Measurements from ENCODE around the gene SARS1. TPM values are rescaled to one million over a fixed set of nuclear protein-coding genes. Genes with fewer than 3 reads are reported as not detected.

Gene SARS1
- total and polyA plus RNA-seq, 2 donors (not counting 1 experiment from before 2014, with no cell fraction given) = 237 to 437 TPM

- H3K79me2 ChIP-seq (ENCODE audit: control insufficient read depth, insufficient read depth, low read length) = no peaks in the 10 kb centered on the region
- peaks cover 6% of the 10 kb centered on the region for H3K4me1 ChIP-seq (ENCODE audit: control insufficient read depth, extremely low read depth, insufficient read depth, low read length)
- no peak overlapping the region for H3K4me3 ChIP-seq (replicated peaks in 1 of 4; ENCODE audit: control extremely low read depth in 1 of 4, insufficient read depth in 1 of 4, low read depth in 3 of 4, low read length in 4 of 4)
- DNase-seq (ENCODE audit: low read depth in 2 of 2) = no peak
- no peak overlapping the region for H3K4me2 ChIP-seq (ENCODE audit: extremely low read depth, insufficient read depth, low read length)
- no peaks in the 10 kb centered on the region for H3K36me3 ChIP-seq (ENCODE audit: control insufficient read depth, insufficient read depth, low read length)
- H3K27me3 ChIP-seq (ENCODE audit: control insufficient read depth, insufficient read depth, low read length) = no peaks in the 10 kb centered on the region
- no peak for TF ChIP-seq CTCF (conservative IDR thresholded peaks at IDR 0.05 in 1 of 2, IDR thresholded peaks at IDR 0.05 in 1 of 2; ENCODE audit: low read depth in 1 of 2, low read length in 2 of 2)
- TF ChIP-seq EZH2 (IDR thresholded peaks at IDR 0.05; ENCODE audit: low read length, missing control alignments) = no peak
- no peaks in the 10 kb centered on the region for H3K9me3 ChIP-seq (ENCODE audit: control insufficient read depth, insufficient read depth, low read depth, low read length)
- H3K9ac ChIP-seq (ENCODE audit: insufficient read depth, low read length) = no peak overlapping the region
- no peak overlapping the region for H3K27ac ChIP-seq (ENCODE audit: insufficient read depth, low read length)
- H2AFZ ChIP-seq (ENCODE audit: low read length) = no peak overlapping the region
- no peaks in the 10 kb centered on the region for H4K20me1 ChIP-seq (ENCODE audit: control insufficient read depth, extremely low read depth, insufficient read depth, low read length)
These were observed 57.1 kb downstream of the SARS1 start for GRCh38 chr1:109270623-109271317.

GRCh38 chr1:109271458-109271857 lies 57.7 kb downstream of the SARS1 start:
- TF ChIP-seq EZH2 (IDR thresholded peaks at IDR 0.05; ENCODE audit: low read length, missing control alignments) = no peak
- no peak for TF ChIP-seq CTCF (conservative IDR thresholded peaks at IDR 0.05 in 1 of 2, IDR thresholded peaks at IDR 0.05 in 1 of 2; ENCODE audit: low read depth in 1 of 2, low read length in 2 of 2)

GRCh38 chr1:109272021-109272799 lies 58.5 kb downstream of the SARS1 start:
- no peaks in the 10 kb centered on the region for H3K36me3 ChIP-seq (ENCODE audit: control insufficient read depth, insufficient read depth, low read length)
- no peak overlapping the region for H3K4me2 ChIP-seq (ENCODE audit: extremely low read depth, insufficient read depth, low read length)
- no peaks in the 10 kb centered on the region for H3K79me2 ChIP-seq (ENCODE audit: control insufficient read depth, insufficient read depth, low read length)
- H3K9me3 ChIP-seq (ENCODE audit: control insufficient read depth, insufficient read depth, low read depth, low read length) = no peaks in the 10 kb centered on the region
- no peak for DNase-seq (ENCODE audit: low read depth in 2 of 2)
- H2AFZ ChIP-seq (ENCODE audit: low read length) = no peak overlapping the region
- H3K9ac ChIP-seq (ENCODE audit: insufficient read depth, low read length) = no peak overlapping the region
- TF ChIP-seq EZH2 (IDR thresholded peaks at IDR 0.05; ENCODE audit: low read length, missing control alignments) (no peak), CTCF (conservative IDR thresholded peaks at IDR 0.05 in 1 of 2, IDR thresholded peaks at IDR 0.05 in 1 of 2; ENCODE audit: low read depth in 1 of 2, low read length in 2 of 2) (no peak)
- H3K27ac ChIP-seq (ENCODE audit: insufficient read depth, low read length) = no peak overlapping the region
- H3K4me1 ChIP-seq (ENCODE audit: control insufficient read depth, extremely low read depth, insufficient read depth, low read length) = peaks cover 8% of the 10 kb centered on the region
- H3K4me3 ChIP-seq (replicated peaks in 1 of 4; ENCODE audit: control extremely low read depth in 1 of 4, insufficient read depth in 1 of 4, low read depth in 3 of 4, low read length in 4 of 4) = no peak overlapping the region
- no peaks in the 10 kb centered on the region for H4K20me1 ChIP-seq (ENCODE audit: control insufficient read depth, extremely low read depth, insufficient read depth, low read length)
- H3K27me3 ChIP-seq (ENCODE audit: control insufficient read depth, insufficient read depth, low read length) = no peaks in the 10 kb centered on the region

More at GRCh38 chr1:109271458-109271857, 57.7 kb downstream of the SARS1 start:
- H3K79me2 ChIP-seq (ENCODE audit: control insufficient read depth, insufficient read depth, low read length) = no peaks in the 10 kb centered on the region
- no peak overlapping the region for H3K4me2 ChIP-seq (ENCODE audit: extremely low read depth, insufficient read depth, low read length)
- H4K20me1 ChIP-seq (ENCODE audit: control insufficient read depth, extremely low read depth, insufficient read depth, low read length) = no peaks in the 10 kb centered on the region
- H3K9ac ChIP-seq (ENCODE audit: insufficient read depth, low read length) = no peak overlapping the region
- no peak overlapping the region for H3K27ac ChIP-seq (ENCODE audit: insufficient read depth, low read length)
- no peak overlapping the region for H3K4me3 ChIP-seq (replicated peaks in 1 of 4; ENCODE audit: control extremely low read depth in 1 of 4, insufficient read depth in 1 of 4, low read depth in 3 of 4, low read length in 4 of 4)
- H3K4me1 ChIP-seq (ENCODE audit: control insufficient read depth, extremely low read depth, insufficient read depth, low read length) = peaks cover 8% of the 10 kb centered on the region
- H2AFZ ChIP-seq (ENCODE audit: low read length) = no peak overlapping the region
- H3K9me3 ChIP-seq (ENCODE audit: control insufficient read depth, insufficient read depth, low read depth, low read length) = no peaks in the 10 kb centered on the region
- H3K36me3 ChIP-seq (ENCODE audit: control insufficient read depth, insufficient read depth, low read length) = no peaks in the 10 kb centered on the region
- DNase-seq (ENCODE audit: low read depth in 2 of 2) = no peak
- no peaks in the 10 kb centered on the region for H3K27me3 ChIP-seq (ENCODE audit: control insufficient read depth, insufficient read depth, low read length)
